Measurements from ENCODE around the gene AJM1. TPM values are rescaled to one million over a fixed set of nuclear protein-coding genes. Genes with fewer than 3 reads are reported as not detected.
A peak's percentile ranks its signal among the peaks of the same experiment; 100 is the strongest.

Gene AJM1
- total RNA-seq, 1 experiment from 2014 or later: 5.3 TPM

- DNase-seq: peak in 1 of 2 experiments; percentile 31
- CTCF ChIA-PET: no interaction called here
- no peaks in the 10 kb centered on the region for H3K79me2 ChIP-seq (ENCODE audit: low read depth)
- H3K9me3 ChIP-seq (ENCODE audit: insufficient read depth, low read depth): no peaks in the 10 kb centered on the region
- H4K20me1 ChIP-seq (ENCODE audit: insufficient read depth): peaks cover 25% of the 10 kb centered on the region; the same call in 1 of the 2 replicates
- no peak overlapping the region for H3K4me2 ChIP-seq
- H3K9me2 ChIP-seq (ENCODE audit: insufficient read depth): no peaks in the 10 kb centered on the region
- BruUV-seq (replicated peaks): no TSS peak
- POLR2A ChIA-PET (ENCODE audit: unreplicated experiment): no interaction called here
- H3K4me3 ChIP-seq: no peak overlapping the region
- TF ChIP-seq CTCF (conservative IDR thresholded peaks at IDR 0.05): no peak
- no peak for TF ChIP-seq EZH2 (IDR thresholded peaks at IDR 0.05; ENCODE audit: low read depth)
- H3K36me3 ChIP-seq (ENCODE audit: low read depth): 0 out of 2 replicates have a peak, but pooled peaks cover 1% of the 10 kb centered on the region
- peaks cover 7% of the 10 kb centered on the region; the same call in 1 of the 2 replicates for H3F3A ChIP-seq (ENCODE audit: insufficient read depth, low read depth)
- H3K27ac ChIP-seq: no peak overlapping the region
- intact Hi-C loops (cut with micrococcal nuclease; ENCODE audit: unreplicated experiment): no loop called here
- no peaks in the 10 kb centered on the region for H3K27me3 ChIP-seq (ENCODE audit: insufficient read depth, low read depth)
- no peak overlapping the region for H2AFZ ChIP-seq
- H3K4me1 ChIP-seq (replicated peaks; ENCODE audit: insufficient read depth): no peaks in the 10 kb centered on the region
These were observed 14.4 kb downstream of the AJM1 start for GRCh38 chr9:136856541-136857141.

- CTCF ChIA-PET: no interaction called here
- no TSS peak for BruUV-seq (replicated peaks)
These were observed 14.9 kb downstream of the AJM1 start for GRCh38 chr9:136857166-136857565.

More at GRCh38 chr9:136857166-136857565, 14.9 kb downstream of the AJM1 start:
- DNase-seq: peak; percentile 7 to 22
- intact Hi-C loops (cut with micrococcal nuclease; ENCODE audit: unreplicated experiment): no loop called here
- peaks cover 9% of the 10 kb centered on the region; the same call in 1 of the 2 replicates for H3F3A ChIP-seq (ENCODE audit: insufficient read depth, low read depth)
- H4K20me1 ChIP-seq (ENCODE audit: insufficient read depth): peaks cover 23% of the 10 kb centered on the region; the same call in 1 of the 2 replicates
- no peaks in the 10 kb centered on the region for H3K4me1 ChIP-seq (replicated peaks; ENCODE audit: insufficient read depth)
- H3K9me2 ChIP-seq (ENCODE audit: insufficient read depth): no peaks in the 10 kb centered on the region
- no peak overlapping the region for H2AFZ ChIP-seq
- TF ChIP-seq EZH2 (IDR thresholded peaks at IDR 0.05; ENCODE audit: low read depth) (no peak), CTCF (conservative IDR thresholded peaks at IDR 0.05) (no peak)
- POLR2A ChIA-PET (ENCODE audit: unreplicated experiment): no interaction called here
- H3K79me2 ChIP-seq (ENCODE audit: low read depth): no peaks in the 10 kb centered on the region
- H3K4me2 ChIP-seq: no peak overlapping the region
- no peak overlapping the region for H3K27ac ChIP-seq
- H3K36me3 ChIP-seq (ENCODE audit: low read depth): 0 out of 2 replicates have a peak, but pooled peaks cover 6% of the 10 kb centered on the region
- no peaks in the 10 kb centered on the region for H3K27me3 ChIP-seq (ENCODE audit: insufficient read depth, low read depth)
- no peak overlapping the region for H3K4me3 ChIP-seq
- H3K9me3 ChIP-seq (ENCODE audit: insufficient read depth, low read depth): no peaks in the 10 kb centered on the region

All from PC-9 (cell line).